Chondrocyte (in vitro differentiated cells): ENCODE measurements around the gene TAF11L13. TPM values are rescaled to one million over a fixed set of nuclear protein-coding genes. Genes with fewer than 3 reads are reported as not detected.

Source experiments
- DNase-seq: peaks from one replicate; pipeline ENCODE4 v3.0.0; 2021; ENCODE audit warnings: mixed read lengths, low spot score
- H3K27ac Mint-ChIP-seq: one replicate; pipeline ENCODE4 v1.8.0; 2021; ENCODE audit warnings: mild to moderate bottlenecking, moderate library complexity, mixed read lengths; ENCODE audit not compliant: unreplicated experiment
- H3K27me3 Mint-ChIP-seq: 2 replicates; pipeline ENCODE4 v1.8.0; 2021; ENCODE audit warnings: low read depth, mixed read lengths
- H3K36me3 Mint-ChIP-seq: 2 replicates; pipeline ENCODE4 v1.8.0; 2021; ENCODE audit warnings: low read depth, mixed read lengths
- H3K4me1 Mint-ChIP-seq: 2 replicates; pipeline ENCODE4 v1.8.0; 2021; ENCODE audit warnings: low read depth, mild to moderate bottlenecking, mixed read lengths
- H3K4me3 Mint-ChIP-seq: one replicate; pipeline ENCODE4 v1.8.0; 2021; ENCODE audit warnings: mild to moderate bottlenecking, moderate library complexity, mixed read lengths; ENCODE audit not compliant: unreplicated experiment
- H3K9me3 Mint-ChIP-seq: 2 replicates; pipeline ENCODE4 v1.8.0; 2021; ENCODE audit warnings: low read depth, mixed read lengths
- total RNA-seq: library from RNA; stranded (reverse); gene quantifications from 3 replicates; pipeline ENCODE4 v1.2.1, GENCODE V29; 2021
- TF ChIP-seq, protein P1 (sequence below): fragments of 200-600 bp; sonication (generic); IDR thresholded peaks from 2 replicates; pipeline ENCODE4 v1.5.0; 2021; ENCODE audit warnings: antibody characterized with exemption, mild to moderate bottlenecking, moderate library complexity

TAF11L13 gene
- total RNA-seq, 1 donor from 2014 or later, result not detected

DNA sequence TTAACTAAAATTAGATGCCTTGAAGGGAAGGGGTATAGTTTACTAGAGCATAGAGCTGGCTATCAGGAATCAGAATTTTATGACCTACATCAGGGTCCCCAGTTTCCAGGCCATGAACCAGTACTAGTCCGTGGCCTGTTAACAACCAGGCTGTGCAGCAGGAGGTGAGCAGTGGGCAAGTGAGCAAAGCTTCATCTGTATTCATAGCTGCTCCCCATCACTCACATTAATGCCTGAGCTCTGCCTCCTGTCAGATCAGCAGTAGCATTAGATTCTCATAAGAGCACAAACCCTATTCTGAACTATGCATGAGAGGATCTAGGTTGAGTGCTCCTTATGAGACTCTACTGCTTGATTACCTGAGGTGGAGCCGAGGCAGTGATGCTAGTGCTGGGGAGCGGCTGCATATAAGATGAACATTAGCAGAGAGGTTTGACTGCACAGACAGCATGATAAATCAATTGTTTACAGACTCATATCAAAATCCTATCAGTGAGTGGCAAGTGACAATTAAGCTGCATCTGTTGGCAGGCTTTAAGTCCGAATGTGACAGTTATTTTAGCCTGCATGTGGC, 47.0 kb downstream of the TAF11L13 start:
- no peaks in the 10 kb centered on the region for H3K27me3 Mint-ChIP-seq
- TF ChIP-seq, protein P1, sequence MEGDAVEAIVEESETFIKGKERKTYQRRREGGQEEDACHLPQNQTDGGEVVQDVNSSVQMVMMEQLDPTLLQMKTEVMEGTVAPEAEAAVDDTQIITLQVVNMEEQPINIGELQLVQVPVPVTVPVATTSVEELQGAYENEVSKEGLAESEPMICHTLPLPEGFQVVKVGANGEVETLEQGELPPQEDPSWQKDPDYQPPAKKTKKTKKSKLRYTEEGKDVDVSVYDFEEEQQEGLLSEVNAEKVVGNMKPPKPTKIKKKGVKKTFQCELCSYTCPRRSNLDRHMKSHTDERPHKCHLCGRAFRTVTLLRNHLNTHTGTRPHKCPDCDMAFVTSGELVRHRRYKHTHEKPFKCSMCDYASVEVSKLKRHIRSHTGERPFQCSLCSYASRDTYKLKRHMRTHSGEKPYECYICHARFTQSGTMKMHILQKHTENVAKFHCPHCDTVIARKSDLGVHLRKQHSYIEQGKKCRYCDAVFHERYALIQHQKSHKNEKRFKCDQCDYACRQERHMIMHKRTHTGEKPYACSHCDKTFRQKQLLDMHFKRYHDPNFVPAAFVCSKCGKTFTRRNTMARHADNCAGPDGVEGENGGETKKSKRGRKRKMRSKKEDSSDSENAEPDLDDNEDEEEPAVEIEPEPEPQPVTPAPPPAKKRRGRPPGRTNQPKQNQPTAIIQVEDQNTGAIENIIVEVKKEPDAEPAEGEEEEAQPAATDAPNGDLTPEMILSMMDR, result no peak
- H3K4me3 Mint-ChIP-seq, result no peak overlapping the region
- peaks cover 5% of the 10 kb centered on the region for H3K9me3 Mint-ChIP-seq
- DNase-seq, result no peak
- no peaks in the 10 kb centered on the region for H3K4me1 Mint-ChIP-seq
- peaks cover 2% of the 10 kb centered on the region for H3K36me3 Mint-ChIP-seq
- H3K27ac Mint-ChIP-seq, result no peak overlapping the region

DNA sequence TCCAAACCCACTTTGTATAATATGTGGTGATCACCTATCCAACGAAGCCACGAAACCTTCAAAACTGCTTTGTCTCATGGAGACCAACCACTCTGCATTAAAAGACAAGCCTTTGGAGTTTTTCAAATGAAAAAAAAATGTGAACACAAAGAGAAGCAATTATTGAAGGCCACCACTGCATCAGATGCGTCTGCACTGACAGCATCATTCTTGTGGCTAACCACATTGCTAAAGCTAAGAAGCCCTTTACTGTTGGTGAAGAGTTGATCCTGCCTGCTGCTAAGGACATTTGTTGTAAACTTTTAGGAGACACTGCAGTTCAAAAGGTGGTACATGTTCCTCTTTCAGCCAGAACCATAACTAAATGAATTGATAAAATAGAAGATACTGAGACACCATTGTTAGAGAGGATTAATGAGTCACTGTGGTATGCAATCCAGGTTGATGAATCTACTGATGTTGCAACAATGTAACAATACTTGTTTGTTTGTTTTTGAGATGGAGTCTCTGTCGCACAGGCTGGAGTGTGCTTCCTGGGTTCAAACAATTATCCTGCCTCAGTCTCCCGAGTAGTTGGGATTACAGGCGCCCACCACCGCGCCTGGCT, 47.8 kb downstream of the TAF11L13 start:
- H3K4me3 Mint-ChIP-seq, result no peak overlapping the region
- H3K9me3 Mint-ChIP-seq, result no peaks in the 10 kb centered on the region

DNA sequence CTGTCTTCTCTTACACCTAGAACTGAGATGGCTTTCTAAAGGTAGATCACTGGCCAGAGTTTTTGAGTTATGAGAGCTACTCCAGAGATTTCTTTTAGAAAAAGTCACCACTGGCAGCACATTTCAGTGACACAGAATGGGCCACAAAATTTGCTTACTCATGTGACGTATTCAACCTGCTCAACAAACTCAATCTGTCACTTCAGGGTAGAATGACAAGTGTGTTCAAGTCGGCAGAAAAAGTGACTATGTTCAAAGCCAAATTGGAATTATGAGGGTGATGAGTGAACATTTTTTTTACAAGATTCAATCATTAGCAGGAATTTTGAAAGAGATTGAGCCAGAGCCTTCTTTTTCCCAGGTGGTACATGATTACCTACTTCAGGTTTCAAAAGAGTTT, 48.8 kb downstream of the TAF11L13 start:
- no peaks in the 10 kb centered on the region for H3K27me3 Mint-ChIP-seq
- no peak overlapping the region for H3K4me3 Mint-ChIP-seq
- no peaks in the 10 kb centered on the region for H3K36me3 Mint-ChIP-seq
- no peak overlapping the region for H3K27ac Mint-ChIP-seq
- TF ChIP-seq, protein P1, result no peak
- H3K4me1 Mint-ChIP-seq, result no peaks in the 10 kb centered on the region
- no peak for DNase-seq
- H3K9me3 Mint-ChIP-seq, result no peaks in the 10 kb centered on the region

More for the DNA sequence above, 47.8 kb downstream of the TAF11L13 start:
- no peak overlapping the region for H3K27ac Mint-ChIP-seq
- TF ChIP-seq, protein P1, result no peak
- no peaks in the 10 kb centered on the region for H3K4me1 Mint-ChIP-seq
- no peak for DNase-seq
- no peaks in the 10 kb centered on the region for H3K36me3 Mint-ChIP-seq
- no peaks in the 10 kb centered on the region for H3K27me3 Mint-ChIP-seq

Other genes with a start within 250 kb of the TAF11L13 start
- not detected in 3 replicates for gene TAF11L2, start 133.9 kb upstream of the TAF11L13 start, total RNA-seq
- not detected in 3 replicates for gene TAF11L3, start 113.7 kb upstream of the TAF11L13 start, total RNA-seq
- not detected in 3 replicates for gene TAF11L4, start 110.3 kb upstream of the TAF11L13 start, total RNA-seq
- not detected in 3 replicates for gene TAF11L5, start 106.9 kb upstream of the TAF11L13 start, total RNA-seq
- not detected in 3 replicates for gene TAF11L6, start 103.4 kb upstream of the TAF11L13 start, total RNA-seq
- not detected in 3 replicates for gene TAF11L7, start 46.3 kb upstream of the TAF11L13 start, total RNA-seq
- not detected in 3 replicates for gene TAF11L8, start 41.1 kb upstream of the TAF11L13 start, total RNA-seq
- not detected in 3 replicates for gene TAF11L9, start 37.7 kb upstream of the TAF11L13 start, total RNA-seq
- not detected in 3 replicates for gene TAF11L10, start 34.3 kb upstream of the TAF11L13 start, total RNA-seq
- not detected in 3 replicates for gene TAF11L11, start 27.9 kb upstream of the TAF11L13 start, total RNA-seq
- gene TAF11L12, start 21.7 kb upstream of the TAF11L13 start, total RNA-seq, result not detected in 3 replicates
- gene TAF11L14, start 2.4 kb downstream of the TAF11L13 start, total RNA-seq, result not detected in 3 replicates